ENCODE measurements around the gene ADCY4. TPM values are rescaled to one million over a fixed set of nuclear protein-coding genes. Genes with fewer than 3 reads are reported as not detected.

Gene ADCY4
- polyA plus RNA-seq, 3 donors, result 0.69 to 11.9 (median 0.70) TPM

- 43% methylated on average over 5 of the region's 5 CpGs for WGBS (ENCODE audit: insufficient coverage)
- no peak overlapping the region for H3K9ac ChIP-seq (ENCODE audit: insufficient read depth, low read length, poor library complexity, severe bottlenecking)
- H3K4me2 ChIP-seq (replicated peaks; ENCODE audit: extremely low read depth, low read length, poor library complexity, severe bottlenecking), result no peak overlapping the region
- H3K9me3 Mint-ChIP-seq, result peaks cover 0 to 2% (median 0%) of the 10 kb centered on the region in 7 donors
- intact Hi-C loops (cut with micrococcal nuclease), result loop anchor here (2.0 to 10.0 kb wide), 3 partner anchors 55 to 183 kb away; partner anchors contain the start of genes TINF2 (in 2 of the 2), DCAF11 (in 1 of the 2) and NRL (in 1 of the 2)
- H3K4me1 Mint-ChIP-seq, result peaks cover 40% of the 10 kb centered on the region
- H3K4me3 Mint-ChIP-seq, result peak overlapping the region; percentile 24 to 36
- peak; percentile 48 for TF ChIP-seq CTCF (IDR thresholded peaks at IDR 0.05)
- no peak for DNase-seq
- H3K4me1 ChIP-seq (ENCODE audit: control insufficient read depth in 1 of 2, insufficient read depth in 2 of 2, low read length in 2 of 2), result peaks cover 34 to 46% of the 10 kb centered on the region in 2 donors
- H3K27ac Mint-ChIP-seq, result peak overlapping the region; percentile 51 to 92 (median 81)
- H3K36me3 ChIP-seq (replicated peaks in 1 of 2; ENCODE audit: control insufficient read depth in 1 of 2, insufficient read depth in 2 of 2, low read length in 2 of 2), result peaks cover 28 to 49% of the 10 kb centered on the region in 2 donors
- no peaks in the 10 kb centered on the region for H4K20me1 ChIP-seq (ENCODE audit: insufficient read depth, low read length)
- peaks cover 44 to 47% of the 10 kb centered on the region in 2 donors for H3K36me3 Mint-ChIP-seq
- no peak overlapping the region for H2AFZ ChIP-seq (ENCODE audit: insufficient read depth, low read depth, low read length, poor library complexity, severe bottlenecking)
- H3K9me3 ChIP-seq (replicated peaks in 1 of 2; ENCODE audit: control insufficient read depth in 1 of 2, insufficient read depth in 1 of 2, low read length in 2 of 2), result no peaks in the 10 kb centered on the region
- peaks cover 0 to 1% (median 0%) of the 10 kb centered on the region in 3 donors for H3K27me3 Mint-ChIP-seq (ENCODE audit: low read depth in 3 of 3)
- H3K4me3 ChIP-seq (replicated peaks in 1 of 3; ENCODE audit: low read depth in 2 of 3, low read length in 3 of 3), result no peak overlapping the region
- peaks cover 38% of the 10 kb centered on the region for H3K79me2 ChIP-seq (ENCODE audit: insufficient read depth, low read length)
- H3K27ac ChIP-seq (ENCODE audit: low read depth in 1 of 2, low read length in 2 of 2), result peak overlapping the region in 1 of 2 donors; percentile 73
- no peaks in the 10 kb centered on the region for H3K27me3 ChIP-seq (ENCODE audit: control insufficient read depth in 2 of 2, insufficient read depth in 2 of 2, low read length in 2 of 2)
Observed at GRCh38 chr14:24297190-24297964, 37.5 kb downstream of the ADCY4 start.

- DNase-seq, result peak; percentile 85 to 97 (median 89)
- 90% methylated on average over 11 of the region's 12 CpGs for WGBS (ENCODE audit: insufficient coverage)
- Histone ChIP-seq H3K27ac (ENCODE audit: low read depth in 1 of 2, low read length in 2 of 2) (peak overlapping the region; percentile 24 to 73), H3K9ac (ENCODE audit: insufficient read depth, low read length, poor library complexity, severe bottlenecking) (no peak overlapping the region), H2AFZ (ENCODE audit: insufficient read depth, low read depth, low read length, poor library complexity, severe bottlenecking) (no peak overlapping the region), H3K4me1 (ENCODE audit: control insufficient read depth in 1 of 2, insufficient read depth in 2 of 2, low read length in 2 of 2) (peaks cover 34 to 46% of the 10 kb centered on the region in 2 donors), H3K79me2 (ENCODE audit: insufficient read depth, low read length) (peaks cover 30% of the 10 kb centered on the region), H3K4me2 (replicated peaks; ENCODE audit: extremely low read depth, low read length, poor library complexity, severe bottlenecking) (no peak overlapping the region), H3K27me3 (ENCODE audit: control insufficient read depth in 2 of 2, insufficient read depth in 2 of 2, low read length in 2 of 2) (no peaks in the 10 kb centered on the region), H4K20me1 (ENCODE audit: insufficient read depth, low read length) (no peaks in the 10 kb centered on the region), H3K36me3 (replicated peaks in 1 of 2; ENCODE audit: control insufficient read depth in 1 of 2, insufficient read depth in 2 of 2, low read length in 2 of 2) (peaks cover 28 to 49% of the 10 kb centered on the region in 2 donors), H3K4me3 (replicated peaks in 1 of 3; ENCODE audit: low read depth in 2 of 3, low read length in 3 of 3) (no peak overlapping the region), H3K9me3 (replicated peaks in 1 of 2; ENCODE audit: control insufficient read depth in 1 of 2, insufficient read depth in 1 of 2, low read length in 2 of 2) (no peaks in the 10 kb centered on the region)
- H3K27me3 Mint-ChIP-seq (ENCODE audit: low read depth in 3 of 3), result peaks cover 0 to 1% (median 0%) of the 10 kb centered on the region in 3 donors
- H3K36me3 Mint-ChIP-seq, result peaks cover 44 to 47% of the 10 kb centered on the region in 2 donors
- H3K27ac Mint-ChIP-seq, result peak overlapping the region; percentile 18 to 92 (median 81)
- TF ChIP-seq CTCF (IDR thresholded peaks at IDR 0.05), result peak; percentile 84
- intact Hi-C loops (cut with micrococcal nuclease), result loop anchor here (2.0 to 10.0 kb wide), 3 partner anchors 54 to 182 kb away; partner anchors contain the start of genes TINF2 (in 2 of the 2), DCAF11 (in 1 of the 2) and NRL (in 1 of the 2)
- H3K4me1 Mint-ChIP-seq, result peaks cover 40% of the 10 kb centered on the region
- peaks cover 0 to 2% (median 0%) of the 10 kb centered on the region in 7 donors for H3K9me3 Mint-ChIP-seq
- H3K4me3 Mint-ChIP-seq, result no peak overlapping the region
Observed at GRCh38 chr14:24296341-24297157, 38.3 kb downstream of the ADCY4 start.

Data from CD14-positive monocyte (primary cell).